Liver (tissue), 9 donors: ENCODE results near the gene SERINC3. TPM values are rescaled to one million over a fixed set of nuclear protein-coding genes. Genes with fewer than 3 reads are reported as not detected.

Experiments
- DNase-seq: peaks from one replicate; pipeline ENCODE4 v3.0.0-alpha.2; 2017; ENCODE audit warnings: low spot score
- H3K27ac ChIP-seq, 2 donors: one replicate each; pipeline ENCODE4 v1.7.0; 2013; ENCODE audit warnings: inconsistent platforms in 2 of 2, low read length in 2 of 2, control low read depth in 1 of 2, low read depth in 1 of 2, mild to moderate bottlenecking in 1 of 2
- H3K27me3 ChIP-seq, 4 donors: one replicate each; pipeline versions ENCODE4 v1.6.1 to v1.7.0; 2013; ENCODE audit warnings: low read length in 3 of 4, inconsistent platforms in 1 of 4, mild to moderate bottlenecking in 1 of 4, moderate library complexity in 1 of 4; ENCODE audit not compliant: control insufficient read depth in 4 of 4, insufficient read depth in 4 of 4
- H3K36me3 ChIP-seq, 4 donors: one replicate each; pipeline versions ENCODE4 v1.6.1 to v1.7.0; 2013; ENCODE audit warnings: low read length in 3 of 4, mild to moderate bottlenecking in 3 of 4, low read depth in 1 of 4, moderate library complexity in 1 of 4; ENCODE audit not compliant: control insufficient read depth in 4 of 4, insufficient read depth in 3 of 4
- H3K4me1 ChIP-seq, 4 donors: one replicate each; pipeline versions ENCODE4 v1.6.1 to v1.7.0; 2013; ENCODE audit warnings: low read length in 3 of 4, mild to moderate bottlenecking in 3 of 4, moderate library complexity in 1 of 4; ENCODE audit not compliant: control insufficient read depth in 4 of 4, insufficient read depth in 4 of 4
- H3K4me3 ChIP-seq, 3 donors: one replicate each; pipeline versions ENCODE4 v1.6.1 to v1.7.0; 2013; ENCODE audit warnings: low read length in 3 of 3, control low read depth in 1 of 3, low read depth in 1 of 3, mild to moderate bottlenecking in 1 of 3
- H3K9ac ChIP-seq, 2 donors: one replicate each; pipeline ENCODE4 v1.7.0; 2013; ENCODE audit warnings: low read length in 2 of 2, mild to moderate bottlenecking in 2 of 2, moderate library complexity in 2 of 2, control low read depth in 1 of 2, low read depth in 1 of 2
- H3K9me3 ChIP-seq, 4 donors: one replicate each; pipeline versions ENCODE4 v1.6.1 to v1.7.0; 2013; ENCODE audit warnings: low read length in 3 of 4; ENCODE audit not compliant: control insufficient read depth in 4 of 4
- ATF3 ChIP-seq: IDR thresholded peaks from 2 replicates; pipeline ENCODE4 v1.6.1; 2016; ENCODE audit warnings: antibody characterized with exemption
- EGR1 ChIP-seq, 2 donors: IDR thresholded peaks; 2 replicates each; pipeline ENCODE4 v1.6.1; 2016 to 2018; ENCODE audit warnings: antibody characterized with exemption in 2 of 2, low read depth in 2 of 2
- FOXA1 ChIP-seq: IDR thresholded peaks from 2 replicates; pipeline ENCODE4 v1.6.1; 2016; ENCODE audit warnings: antibody characterized with exemption
- FOXA2 ChIP-seq: IDR thresholded peaks from 2 replicates; pipeline ENCODE4 v1.6.1; 2016; ENCODE audit warnings: antibody characterized with exemption
- GABPA ChIP-seq, 2 donors: IDR thresholded peaks in 1 of 2; conservative IDR thresholded peaks in 1 of 2; 2 replicates each; pipeline ENCODE4 v1.6.1; 2016; ENCODE audit warnings: antibody characterized with exemption in 2 of 2, mild to moderate bottlenecking in 1 of 2, moderate library complexity in 1 of 2
- HNF4A ChIP-seq, 2 donors: conservative IDR thresholded peaks; 2 replicates each; pipeline ENCODE4 v1.6.1; 2016; ENCODE audit warnings: antibody characterized with exemption in 2 of 2, mild to moderate bottlenecking in 2 of 2
- HNF4G ChIP-seq: IDR thresholded peaks from 2 replicates; pipeline ENCODE4 v1.6.1; 2016; ENCODE audit warnings: antibody characterized with exemption
- MAX ChIP-seq: IDR thresholded peaks from 2 replicates; pipeline ENCODE4 v1.6.1; 2016; ENCODE audit warnings: antibody characterized with exemption
- NR2F2 ChIP-seq: IDR thresholded peaks from 2 replicates; pipeline ENCODE4 v1.6.1; 2016; ENCODE audit warnings: antibody characterized with exemption
- RAD21 ChIP-seq, 2 donors: IDR thresholded peaks; 2 replicates each; pipeline ENCODE4 v1.6.1; 2016; ENCODE audit warnings: antibody characterized with exemption in 2 of 2, mild to moderate bottlenecking in 2 of 2
- REST ChIP-seq: IDR thresholded peaks from 2 replicates; pipeline ENCODE4 v1.6.1; 2016; ENCODE audit warnings: antibody characterized with exemption, mild to moderate bottlenecking
- RXRA ChIP-seq, 2 donors: IDR thresholded peaks; 2 replicates each; pipeline ENCODE4 v1.6.1; 2017 to 2018; ENCODE audit warnings: antibody characterized with exemption in 2 of 2, mild to moderate bottlenecking in 1 of 2
- SP1 ChIP-seq: IDR thresholded peaks from 2 replicates; pipeline ENCODE4 v1.6.1; 2018; ENCODE audit warnings: antibody characterized with exemption, mild to moderate bottlenecking
- TAF1 ChIP-seq: conservative IDR thresholded peaks from 2 replicates; pipeline ENCODE4 v1.6.1; 2016; ENCODE audit warnings: antibody characterized with exemption, mild to moderate bottlenecking
- ZBTB33 ChIP-seq: IDR thresholded peaks from 2 replicates; pipeline ENCODE4 v1.6.1; 2016; ENCODE audit warnings: antibody characterized with exemption
- WGBS: extraction: QIAGEN DNeasy Blood & Tissue Kit; methylation state at CpG from one replicate; pipeline ENCODE4 v1.1.7; 2013; 5-methylcytosine and 5-hydroxymethylcytosine counted together
- polyA plus RNA-seq, 2 donors: library from polyadenylated mRNA; stranded (reverse) in 1 of 2; unstranded in 1 of 2; fragments of 200-250 nt in 1 of 2; fragments of >200 nt in 1 of 2; fragmentation: Nextera tagmentation in 1 of 2; extraction: Ambion mirVana in 1 of 2; gene quantifications; one replicate each; pipeline versions ENCODE4 v1.2.1 to v1.2.3, GENCODE V29; 2013 to 2015
- total RNA-seq, 2 donors: library from RNA; depleted of rRNA; stranded (reverse); fragments of >200 nt; gene quantifications; one replicate each; pipeline ENCODE4 v1.2.3, GENCODE V29; 2014
- donor health status: healthy.
- donor health status: healthy.
- donor health status: healthy.
- donor health status: healthy.
- donor health status: healthy.

The SERINC3 gene
- total and polyA plus RNA-seq, 4 donors, result 51.1 to 70.0 (median 58.5) TPM

- TF ChIP-seq ZBTB33, result no peak
- TF ChIP-seq GABPA (IDR thresholded peaks at IDR 0.05 in 1 of 2, conservative IDR thresholded peaks at IDR 0.05 in 1 of 2), result no peak
- no peak for TF ChIP-seq HNF4G
- TF ChIP-seq HNF4A (conservative IDR thresholded peaks at IDR 0.05), result no peak
These were observed 24.1 kb downstream of the SERINC3 start (continued) for GRCh38 chr20:44497761-44498160.

GRCh38 chr20:44496976-44497375, 24.9 kb downstream of the SERINC3 start:
- Histone ChIP-seq H3K27ac (no peak overlapping the region), H3K4me3 (no peak overlapping the region), H3K36me3 (peaks cover 17 to 82% (median 65%) of the 10 kb centered on the region in 4 donors), H3K27me3 (no peaks in the 10 kb centered on the region), H3K4me1 (no peaks in the 10 kb centered on the region), H3K9ac (no peak overlapping the region), H3K9me3 (no peaks in the 10 kb centered on the region)
- WGBS, result 91% methylated on average over 3 of the region's 3 CpGs
- TF ChIP-seq TAF1 (no peak), NR2F2 (no peak), HNF4G (no peak), RAD21 (IDR thresholded peaks at IDR 0.05) (no peak), SP1 (no peak), GABPA (IDR thresholded peaks at IDR 0.05 in 1 of 2, conservative IDR thresholded peaks at IDR 0.05 in 1 of 2) (no peak), FOXA1 (no peak), FOXA2 (no peak), ZBTB33 (no peak), HNF4A (conservative IDR thresholded peaks at IDR 0.05) (no peak), RXRA (IDR thresholded peaks at IDR 0.05) (no peak), REST (no peak), ATF3 (no peak), MAX (no peak), EGR1 (IDR thresholded peaks at IDR 0.05; ENCODE audit: low read depth in 2 of 2) (no peak)
- no peak for DNase-seq
